SK-N-SH (cell line): Measurements from ENCODE around the gene ASCC1. TPM values are rescaled to one million over a fixed set of nuclear protein-coding genes. Genes with fewer than 3 reads are reported as not detected.
"Not testable (repeated sequence)": the region's sequence is repeated elsewhere in the genome, so short reads cannot be mapped to it uniquely, and the experiment has no call there.

Experiments
- CTCF ChIA-PET: fragments of 300-600, 350-600 bp; formaldehyde crosslinking; extraction: SDS; loops from one replicate; lab custom pipeline; 2021; lab: Yijun Ruan, JAX
- POLR2A ChIA-PET: fragments of 350-600 bp; sonication (Branson Sonifier 250); formaldehyde crosslinking; extraction: SDS; loops from one replicate; lab custom pipeline; 2020; ENCODE audit warnings: antibody characterized with exemption, inconsistent platforms; lab: Yijun Ruan, JAX
- DNase-seq: peaks from one replicate; pipeline ENCODE4 v3.0.0; 2012
- H2AFZ ChIP-seq: fragments of 200-600 bp; sonication (generic); 2 replicates; pipeline ENCODE4 v1.8.1; 2016; ENCODE audit warnings: antibody characterized with exemption, mild to moderate bottlenecking, low read depth
- H3F3A ChIP-seq: fragments of 200-600 bp; sonication (generic); replicated peaks from 2 replicates; pipeline ENCODE3; 2016; ENCODE audit warnings: antibody characterized with exemption, mild to moderate bottlenecking; ENCODE audit not compliant: insufficient read depth
- H3K27ac ChIP-seq, 2 experiments: fragments of 200-500 bp in 1 of 2; fragments of 200-600 bp in 1 of 2; sonication (Bioruptor generic) in 1 of 2; sonication (generic), shearing (Covaris generic) in 1 of 2; 2 replicates each; pipeline versions ENCODE4 v1.5.1 to v1.6.1; 2014 to 2016; ENCODE audit warnings: low read depth in 2 of 2, inconsistent platforms in 1 of 2, low read length in 1 of 2, mild to moderate bottlenecking in 1 of 2, mixed read lengths in 1 of 2
- H3K27me3 ChIP-seq: fragments of 200-600 bp; sonication (generic), shearing (Covaris generic); 2 replicates; pipeline ENCODE4 v1.6.1; 2016; ENCODE audit warnings: mixed run types; ENCODE audit not compliant: insufficient read depth
- H3K36me3 ChIP-seq, 2 experiments: fragments of 200-500 bp in 1 of 2; fragments of 200-600 bp in 1 of 2; sonication (Bioruptor generic) in 1 of 2; sonication (generic) in 1 of 2; replicated peaks in 1 of 2; 2 replicates each; pipeline versions ENCODE3 to v1.5.1; 2014 to 2016; ENCODE audit warnings: low read length in 1 of 2, mild to moderate bottlenecking in 1 of 2; ENCODE audit not compliant: insufficient read depth in 2 of 2, control insufficient read depth in 1 of 2
- H3K4me1 ChIP-seq, 2 experiments: fragments of 200-500 bp in 1 of 2; fragments of 200-600 bp in 1 of 2; sonication (Bioruptor generic) in 1 of 2; sonication (generic), shearing (Covaris generic) in 1 of 2; 2 replicates each; pipeline versions ENCODE4 v1.5.1 to v1.6.1; 2014 to 2016; ENCODE audit warnings: low read depth in 1 of 2, low read length in 1 of 2, mixed run types in 1 of 2; ENCODE audit not compliant: insufficient read depth in 2 of 2, control insufficient read depth in 1 of 2
- H3K4me2 ChIP-seq: fragments of 200-600 bp; sonication (generic), shearing (Covaris generic); 2 replicates; pipeline ENCODE4 v1.6.1; 2017; ENCODE audit warnings: mixed run types
- H3K4me3 ChIP-seq, 2 experiments: fragments of 200-500 bp in 1 of 2; fragments of 200-600 bp in 1 of 2; sonication (Bioruptor generic) in 1 of 2; sonication (generic), shearing (Covaris generic) in 1 of 2; 2 replicates each; pipeline versions ENCODE4 v1.5.1 to v1.8.1; 2014 to 2016; ENCODE audit warnings: low read depth in 2 of 2, inconsistent platforms in 1 of 2, low read length in 1 of 2, mild to moderate bottlenecking in 1 of 2, mixed read lengths in 1 of 2, moderate library complexity in 1 of 2
- H3K79me2 ChIP-seq: fragments of 200-600 bp; sonication (generic); 2 replicates; pipeline ENCODE4 v1.8.1; 2017; ENCODE audit warnings: mild to moderate bottlenecking; ENCODE audit not compliant: insufficient read depth
- H3K9ac ChIP-seq: fragments of 200-600 bp; sonication (generic); 2 replicates; pipeline ENCODE4 v1.6.1; 2017; ENCODE audit warnings: mixed run types
- H3K9me2 ChIP-seq: fragments of 200-600 bp; sonication (generic); 2 replicates; pipeline ENCODE4 v1.6.1; 2017; ENCODE audit warnings: mixed run types
- H3K9me3 ChIP-seq: fragments of 200-600 bp; sonication (generic); 2 replicates; pipeline ENCODE4 v1.6.1; 2017; ENCODE audit warnings: mixed run types, mild to moderate bottlenecking, moderate library complexity
- H4K20me1 ChIP-seq: fragments of 200-600 bp; sonication (generic); 2 replicates; pipeline ENCODE4 v1.6.1; 2017; ENCODE audit warnings: mild to moderate bottlenecking, mixed run types; ENCODE audit not compliant: insufficient read depth
- USF2 ChIP-seq: fragments of 150-350 bp; IDR thresholded peaks from 2 replicates; pipeline ENCODE4 v1.6.1; 2017; ENCODE audit warnings: antibody characterized with exemption, low read length, low read depth, borderline replicate concordance
- WGBS: methylation state at CpG from one replicate; pipeline ENCODE4 v1.1.6; 2017; ENCODE audit warnings: low lambda C conversion rate; 5-methylcytosine and 5-hydroxymethylcytosine counted together
- polyA plus RNA-seq, 3 experiments: library from polyadenylated mRNA; depleted of rRNA; stranded (reverse); fragments of >200 nt; gene quantifications; 2 replicates each; pipeline ENCODE4 v1.2.3, GENCODE V29; 2012
- TF ChIP-seq, protein P1 (sequence below): IDR thresholded peaks from 2 replicates; pipeline ENCODE4 v1.6.1; 2012; ENCODE audit warnings: mild to moderate bottlenecking, low read depth, low read length, moderate library complexity

ASCC1 gene
- polyA plus RNA-seq, 1 of the 3 experiments (the other 2 are of a cell fraction), result 15.0 TPM

DNA sequence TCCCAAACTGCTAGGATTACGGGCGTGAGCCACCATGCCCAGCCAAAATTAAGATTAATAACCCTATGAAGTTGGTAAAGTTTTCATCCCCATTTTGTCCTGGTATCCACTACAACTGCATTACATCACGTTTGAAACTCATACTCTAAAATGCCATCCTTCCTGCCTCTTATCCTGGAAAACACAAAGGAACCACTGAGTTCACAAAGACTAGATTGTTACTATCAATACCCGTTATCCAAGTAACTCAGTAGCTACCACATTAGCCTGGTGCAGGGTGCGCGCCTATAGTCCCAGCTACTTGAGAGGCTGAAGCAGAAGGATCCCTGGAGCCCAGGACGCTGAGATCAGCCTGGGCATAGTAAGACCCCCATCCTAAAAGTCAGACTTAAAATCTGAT, 63.8 kb downstream of the ASCC1 start (continued):
- TF ChIP-seq, protein P1, sequence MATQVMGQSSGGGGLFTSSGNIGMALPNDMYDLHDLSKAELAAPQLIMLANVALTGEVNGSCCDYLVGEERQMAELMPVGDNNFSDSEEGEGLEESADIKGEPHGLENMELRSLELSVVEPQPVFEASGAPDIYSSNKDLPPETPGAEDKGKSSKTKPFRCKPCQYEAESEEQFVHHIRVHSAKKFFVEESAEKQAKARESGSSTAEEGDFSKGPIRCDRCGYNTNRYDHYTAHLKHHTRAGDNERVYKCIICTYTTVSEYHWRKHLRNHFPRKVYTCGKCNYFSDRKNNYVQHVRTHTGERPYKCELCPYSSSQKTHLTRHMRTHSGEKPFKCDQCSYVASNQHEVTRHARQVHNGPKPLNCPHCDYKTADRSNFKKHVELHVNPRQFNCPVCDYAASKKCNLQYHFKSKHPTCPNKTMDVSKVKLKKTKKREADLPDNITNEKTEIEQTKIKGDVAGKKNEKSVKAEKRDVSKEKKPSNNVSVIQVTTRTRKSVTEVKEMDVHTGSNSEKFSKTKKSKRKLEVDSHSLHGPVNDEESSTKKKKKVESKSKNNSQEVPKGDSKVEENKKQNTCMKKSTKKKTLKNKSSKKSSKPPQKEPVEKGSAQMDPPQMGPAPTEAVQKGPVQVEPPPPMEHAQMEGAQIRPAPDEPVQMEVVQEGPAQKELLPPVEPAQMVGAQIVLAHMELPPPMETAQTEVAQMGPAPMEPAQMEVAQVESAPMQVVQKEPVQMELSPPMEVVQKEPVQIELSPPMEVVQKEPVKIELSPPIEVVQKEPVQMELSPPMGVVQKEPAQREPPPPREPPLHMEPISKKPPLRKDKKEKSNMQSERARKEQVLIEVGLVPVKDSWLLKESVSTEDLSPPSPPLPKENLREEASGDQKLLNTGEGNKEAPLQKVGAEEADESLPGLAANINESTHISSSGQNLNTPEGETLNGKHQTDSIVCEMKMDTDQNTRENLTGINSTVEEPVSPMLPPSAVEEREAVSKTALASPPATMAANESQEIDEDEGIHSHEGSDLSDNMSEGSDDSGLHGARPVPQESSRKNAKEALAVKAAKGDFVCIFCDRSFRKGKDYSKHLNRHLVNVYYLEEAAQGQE, result no peak
- TF ChIP-seq USF2, result no peak

- H3K36me3 ChIP-seq, H3K79me2 ChIP-seq, H3K9ac ChIP-seq, H3K4me2 ChIP-seq, H3K4me3 ChIP-seq, POLR2A ChIA-PET, DNase-seq, CTCF ChIA-PET, H3K27ac ChIP-seq, H3K4me1 ChIP-seq, H3K27me3 ChIP-seq, H2AFZ ChIP-seq, H3K9me2 ChIP-seq, H3K9me3 ChIP-seq, H4K20me1 ChIP-seq: not testable (repeated sequence)
- H3F3A ChIP-seq, result peaks cover 11% of the 10 kb centered on the region
- WGBS, result 93% methylated on average over 5 of the region's 6 CpGs
These were observed 65.2 kb downstream of the ASCC1 start for GRCh38 chr10:72150746-72151478.

- H3K4me2 ChIP-seq, H3F3A ChIP-seq, H3K27me3 ChIP-seq, H3K9me3 ChIP-seq, DNase-seq, H3K9me2 ChIP-seq, H3K9ac ChIP-seq, H3K79me2 ChIP-seq, POLR2A ChIA-PET, H2AFZ ChIP-seq, H3K4me3 ChIP-seq, H4K20me1 ChIP-seq, H3K36me3 ChIP-seq: not testable (repeated sequence)
- peaks cover 8 to 14% of the 10 kb centered on the region in 2 experiments; a peak in 3 of 4 replicates for H3K4me1 ChIP-seq
- H3K27ac ChIP-seq, result peak overlapping the region in 1 of 2 experiments; percentile 36; a peak in 1 of 4 replicates
- CTCF ChIA-PET, result interaction anchor here (0.7 to 1.3 kb wide), 3 partner anchors 14 to 99 kb away, joined by 3 read pairs; no protein-coding TSS in a partner anchor
- 80% methylated on average over 4 of the region's 4 CpGs for WGBS
These were observed 68.8 kb downstream of the ASCC1 start for GRCh38 chr10:72147324-72147584.
